Stimulated activated CD8-positive, alpha-beta memory T cell treated with anti-CD3 and anti-CD28 coated beads, Interleukin-15, amount 100 ng/mL, for 48 hours (primary cell): Measurements from ENCODE around the gene NAXE.
"Not testable (repeated sequence)": the region's sequence is repeated elsewhere in the genome, so short reads cannot be mapped to it uniquely, and the experiment has no call there.

Source experiments
- DNase-seq, 2 donors: peaks; one replicate each; pipeline ENCODE4 v3.0.0-alpha.2; 2020; ENCODE audit warnings: low read depth in 2 of 2

NAXE gene

GRCh38 chr1:156591432-156592157 lies at the start of gene NAXE:
NAXE (plus strand) TSS chr1:156591776; CDS start chr1:156591805, 29 bp downstream.
- peak; percentile 49 to 56 for DNase-seq

GRCh38 chr1:156543066-156543465 lies 48.5 kb upstream of the NAXE start:
- DNase-seq: no peak

GRCh38 chr1:156544592-156545102 lies 46.9 kb upstream of the NAXE start:
- DNase-seq: no peak

- no peak for DNase-seq
Measured at GRCh38 chr1:156546267-156546666, 45.3 kb upstream of the NAXE start.

- no peak for DNase-seq
Measured at GRCh38 chr1:156547434-156547833, 44.1 kb upstream of the NAXE start.

GRCh38 chr1:156547982-156548381 lies 43.6 kb upstream of the NAXE start:
- DNase-seq: no peak

- DNase-seq: no peak
Measured at GRCh38 chr1:156549390-156549789, 42.2 kb upstream of the NAXE start.

GRCh38 chr1:156549831-156550230 lies 41.7 kb upstream of the NAXE start:
- DNase-seq: no peak

GRCh38 chr1:156550346-156550745 lies 41.2 kb upstream of the NAXE start:
- no peak for DNase-seq

- no peak for DNase-seq
Measured at GRCh38 chr1:156551066-156551643, 40.4 kb upstream of the NAXE start.

GRCh38 chr1:156551869-156552268 lies 39.7 kb upstream of the NAXE start:
- DNase-seq: no peak

GRCh38 chr1:156552518-156552917 lies 39.1 kb upstream of the NAXE start:
- DNase-seq: no peak

GRCh38 chr1:156552937-156553336 lies 38.6 kb upstream of the NAXE start:
- not testable (repeated sequence) for DNase-seq

- DNase-seq: no peak
Measured at GRCh38 chr1:156553860-156554485, 37.6 kb upstream of the NAXE start.

- DNase-seq: no peak
Measured at GRCh38 chr1:156554971-156555370, 36.6 kb upstream of the NAXE start.

GRCh38 chr1:156555715-156556114 lies 35.9 kb upstream of the NAXE start:
- no peak for DNase-seq

GRCh38 chr1:156556354-156556753 lies 35.2 kb upstream of the NAXE start:
- DNase-seq: no peak

- no peak for DNase-seq
Measured at GRCh38 chr1:156559086-156559796, 32.3 kb upstream of the NAXE start.

- DNase-seq: no peak
Measured at GRCh38 chr1:156559797-156560385, 31.7 kb upstream of the NAXE start.

- no peak for DNase-seq
Measured at GRCh38 chr1:156560585-156561163, 30.9 kb upstream of the NAXE start.

- no peak for DNase-seq
Measured at GRCh38 chr1:156565519-156565918, 26.1 kb upstream of the NAXE start.

- no peak for DNase-seq
Measured at GRCh38 chr1:156566436-156566835, 25.1 kb upstream of the NAXE start.
